ENCODE data around the gene BICDL2.

Gene BICDL2

DNA sequence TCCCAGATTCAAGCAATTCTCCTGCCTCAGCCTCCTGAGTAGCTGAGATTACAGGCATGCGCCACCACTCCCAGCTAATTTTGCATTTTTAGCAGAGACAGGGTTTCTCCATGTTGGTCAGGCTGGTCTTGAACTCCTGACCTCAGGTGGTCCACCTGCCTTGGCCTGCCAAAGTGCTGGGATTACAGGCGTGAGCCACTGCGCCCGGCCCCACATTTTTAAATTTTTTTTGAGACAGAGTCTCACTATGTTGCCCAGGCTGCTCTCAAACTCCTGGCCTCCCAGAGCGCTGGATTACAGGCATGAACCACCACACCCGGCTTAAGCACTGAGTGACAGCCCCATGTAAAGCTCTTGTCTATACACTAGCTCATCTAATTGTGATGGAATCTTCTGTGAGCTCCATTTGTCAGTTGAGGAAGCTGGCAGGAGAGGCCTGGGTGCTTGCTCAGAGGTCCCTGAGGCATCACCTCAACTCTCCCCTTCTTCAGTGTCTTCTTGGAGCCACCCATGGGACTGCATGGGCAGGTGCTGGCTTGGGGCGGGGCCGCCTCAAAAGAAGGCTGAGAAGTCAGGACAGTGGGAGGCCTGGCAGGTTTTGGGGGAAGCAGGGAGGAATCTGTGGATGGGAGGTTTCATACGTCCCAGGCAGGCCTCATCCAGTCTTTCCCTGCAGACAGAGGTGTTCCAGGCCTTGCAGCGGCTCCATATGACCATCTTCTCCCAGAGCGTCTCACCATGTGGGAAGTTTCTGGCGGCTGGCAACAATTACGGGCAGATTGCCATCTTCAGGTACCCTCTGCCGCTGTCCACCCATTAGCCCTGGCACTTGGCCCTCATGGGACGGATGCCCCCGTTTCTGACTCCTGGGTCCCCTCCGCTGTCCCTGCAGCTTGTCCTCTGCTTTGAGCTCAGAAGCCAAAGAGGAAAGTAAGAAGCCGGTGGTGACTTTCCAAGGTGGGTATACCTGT is 11.4 kb downstream of the BICDL2 start:
- DNase-seq (ENCODE audit: low spot score) = peak; percentile 22

DNA sequence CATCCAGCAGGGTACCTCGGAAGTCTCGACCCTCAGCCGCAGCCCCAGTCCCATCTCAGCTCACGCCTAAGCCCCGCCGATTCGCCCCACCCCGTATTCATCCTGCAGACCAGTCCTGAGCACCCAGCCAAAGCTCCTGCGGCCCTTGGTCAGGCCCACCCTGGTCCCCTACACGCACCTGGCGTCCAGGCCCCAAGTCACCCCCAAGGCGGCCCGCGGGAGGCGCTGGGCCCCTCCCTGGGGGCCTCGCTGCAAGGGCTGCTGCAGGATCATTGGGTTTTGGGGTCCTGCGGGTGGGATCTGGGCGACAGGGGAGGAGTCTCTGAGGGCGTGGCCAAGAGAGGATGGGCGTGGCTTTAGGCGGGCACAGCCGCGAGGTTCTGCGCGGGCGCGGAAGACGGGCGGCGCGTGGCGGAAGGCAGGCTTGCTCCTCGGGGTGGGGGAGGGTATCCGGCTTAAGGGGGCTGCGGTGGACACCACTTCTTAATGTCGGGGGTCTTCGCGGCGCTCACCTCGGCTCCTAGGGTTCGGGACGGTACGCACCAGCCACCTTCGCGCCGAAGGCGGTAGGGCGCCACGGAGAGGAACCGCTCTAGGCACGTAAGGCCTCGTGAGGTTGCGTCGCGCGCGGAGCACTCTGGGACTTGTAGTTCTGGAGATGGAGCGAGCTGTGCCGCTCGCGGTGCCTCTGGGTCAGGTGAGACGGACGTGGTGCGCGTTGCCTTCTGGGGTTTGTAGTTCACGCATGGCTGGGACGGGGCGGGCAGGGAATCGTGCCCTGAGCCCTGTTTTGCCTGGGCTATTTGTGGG is 12.9 kb downstream of the BICDL2 start, which contains the start of the genes HCFC1R1 and THOC6:
TSS of gene HCFC1R1 (minus strand) at position 274 of the 810 bp plus-strand sequence. CDS start at position 273, 1 bp downstream.
TSS of gene THOC6 (plus strand) at position 367 of the 810 bp plus-strand sequence. CDS start at position 659, 292 bp downstream.
- DNase-seq (ENCODE audit: low spot score) = peak; percentile 99

DNA sequence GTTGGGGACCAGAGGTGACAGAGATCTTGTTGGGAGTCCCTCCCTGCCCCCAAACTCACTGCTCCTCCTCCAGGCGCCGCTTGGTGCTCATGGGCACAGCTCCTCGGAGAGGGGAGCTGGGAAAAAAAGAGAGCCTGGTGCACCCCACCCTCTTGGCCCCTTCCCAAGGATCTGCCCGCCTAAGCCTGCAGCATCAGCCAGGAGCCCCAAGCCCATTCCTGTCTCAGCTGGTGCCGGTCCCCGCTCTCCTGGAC is 13.4 kb downstream of the BICDL2 start:
- DNase-seq (ENCODE audit: low spot score) = peak; percentile 94

DNA sequence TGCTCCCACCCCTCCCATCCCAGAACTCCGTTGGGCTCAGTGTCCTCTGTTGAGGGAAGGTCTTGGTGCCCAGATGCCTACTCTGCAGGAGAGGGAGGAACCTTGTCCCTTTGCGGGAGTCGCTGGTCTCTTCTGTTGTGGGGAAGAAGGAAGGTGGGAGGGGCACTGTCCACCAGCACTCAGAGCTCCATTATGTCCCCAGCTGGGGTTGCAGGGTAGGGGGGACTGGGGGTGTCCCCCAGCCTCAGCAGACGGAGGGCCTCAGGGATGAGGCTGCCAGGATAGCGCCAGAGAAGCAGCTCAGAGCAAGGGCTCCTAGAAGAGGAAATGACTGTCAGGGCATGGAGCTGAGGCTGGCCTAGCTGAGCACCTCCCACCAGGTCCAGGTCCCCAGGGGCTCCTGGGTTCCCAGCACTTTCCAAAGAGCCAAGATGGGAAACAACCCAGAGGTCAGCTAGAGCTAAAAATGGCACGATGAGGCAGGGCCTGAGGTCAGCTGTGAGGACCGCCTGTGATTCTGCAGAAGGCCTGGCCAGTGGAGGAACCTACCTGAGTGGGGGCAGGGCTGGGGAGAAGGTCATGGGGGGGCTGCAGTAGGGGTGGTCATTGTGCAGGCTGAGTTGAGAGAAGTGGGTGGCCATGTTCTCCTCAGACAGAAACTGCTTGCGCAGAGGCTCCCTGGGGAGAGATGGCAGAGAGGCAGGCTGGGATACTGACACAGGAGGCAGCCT is 13.9 kb downstream of the BICDL2 start:
- no peak for DNase-seq (ENCODE audit: low spot score)

DNA sequence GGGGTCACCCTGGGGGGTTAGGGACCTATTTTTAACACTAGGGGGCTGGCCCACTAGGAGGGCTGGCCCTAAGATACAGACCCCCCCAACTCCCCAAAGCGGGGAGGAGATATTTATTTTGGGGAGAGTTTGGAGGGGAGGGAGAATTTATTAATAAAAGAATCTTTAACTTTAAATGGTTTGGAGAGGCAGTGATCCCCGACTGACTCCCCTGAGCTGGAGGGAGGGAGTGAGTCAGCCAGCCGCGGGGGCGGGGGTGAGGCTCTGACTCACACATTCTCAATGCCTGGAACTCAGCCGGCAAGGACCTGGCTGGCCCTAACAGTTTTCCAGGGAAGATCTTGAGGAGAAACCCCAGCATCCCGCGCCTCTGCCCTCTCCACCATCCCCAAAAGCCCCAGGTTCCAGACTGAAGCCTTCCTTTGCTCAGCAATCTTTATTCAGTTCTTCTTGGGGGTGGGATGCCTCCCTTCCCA is 14.5 kb downstream of the BICDL2 start:
- peak; percentile 96 for DNase-seq (ENCODE audit: low spot score)

DNA sequence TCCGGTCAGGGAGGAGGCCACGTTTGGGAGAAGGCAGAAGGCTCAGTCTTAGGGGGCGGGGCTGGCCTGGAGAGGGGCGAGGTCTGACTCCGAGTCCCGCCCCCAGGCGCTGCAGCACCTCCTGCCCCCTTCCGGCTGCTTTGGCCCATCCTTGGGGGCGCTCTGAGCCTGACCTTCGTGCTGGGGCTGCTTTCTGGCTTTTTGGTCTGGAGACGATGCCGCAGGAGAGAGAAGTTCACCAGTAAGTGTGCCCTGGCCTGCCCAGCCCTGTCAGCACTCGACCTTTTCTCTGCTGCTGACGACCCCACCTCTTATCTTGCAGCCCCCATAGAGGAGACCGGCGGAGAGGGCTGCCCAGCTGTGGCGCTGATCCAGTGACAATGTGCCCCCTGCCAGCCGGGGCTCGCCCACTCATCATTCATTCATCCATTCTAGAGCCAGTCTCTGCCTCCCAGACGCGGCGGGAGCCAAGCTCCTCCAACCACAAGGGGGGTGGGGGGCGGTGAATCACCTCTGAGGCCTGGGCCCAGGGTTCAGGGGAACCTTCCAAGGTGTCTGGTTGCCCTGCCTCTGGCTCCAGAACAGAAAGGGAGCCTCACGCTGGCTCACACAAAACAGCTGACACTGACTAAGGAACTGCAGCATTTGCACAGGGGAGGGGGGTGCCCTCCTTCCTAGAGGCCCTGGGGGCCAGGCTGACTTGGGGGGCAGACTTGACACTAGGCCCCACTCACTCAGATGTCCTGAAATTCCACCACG is 15.1 kb downstream of the BICDL2 start:
- DNase-seq (ENCODE audit: low spot score) = peak; percentile 98

DNA sequence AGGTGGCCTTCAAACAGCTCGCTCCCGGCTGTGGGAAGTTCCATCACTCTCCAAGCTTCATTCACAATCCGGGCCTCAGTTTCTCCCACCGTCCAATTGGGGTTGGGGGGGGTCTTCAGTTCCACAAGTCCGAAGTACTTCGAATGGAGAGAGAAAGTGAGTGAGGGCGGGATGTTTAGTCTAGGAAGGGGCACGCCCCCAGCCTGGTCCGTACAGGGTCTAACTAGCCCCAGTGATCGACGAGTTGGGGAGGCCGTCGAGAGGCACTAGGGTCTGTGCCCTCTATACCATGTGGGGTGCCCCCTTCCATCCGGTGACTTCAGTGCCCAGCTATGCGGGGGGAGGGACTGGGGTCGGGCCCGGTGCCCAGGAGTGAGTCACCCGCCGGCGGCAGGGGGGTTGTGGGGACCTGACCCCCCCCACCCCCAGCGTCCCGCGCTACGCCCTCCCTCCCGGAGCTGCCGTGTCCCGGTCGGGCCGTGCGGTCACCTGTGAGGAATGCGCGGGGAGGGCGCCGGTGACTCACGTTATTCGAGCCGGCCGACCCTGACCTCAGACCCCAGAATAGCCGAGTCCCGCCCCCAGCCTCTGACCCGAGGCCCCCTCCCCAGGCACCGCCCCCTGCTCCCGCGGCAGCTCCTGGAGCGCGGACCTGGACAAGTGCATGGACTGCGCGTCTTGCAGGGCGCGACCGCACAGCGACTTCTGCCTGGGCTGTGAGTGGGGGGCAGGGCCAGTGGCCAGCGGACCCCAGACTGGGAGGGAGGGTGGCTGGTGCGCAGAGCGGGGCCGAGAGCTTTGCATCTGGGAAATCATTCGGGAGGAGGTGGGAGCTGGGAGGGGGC is 15.9 kb downstream of the BICDL2 start:
- peak; percentile 98 for DNase-seq (ENCODE audit: low spot score)

DNA sequence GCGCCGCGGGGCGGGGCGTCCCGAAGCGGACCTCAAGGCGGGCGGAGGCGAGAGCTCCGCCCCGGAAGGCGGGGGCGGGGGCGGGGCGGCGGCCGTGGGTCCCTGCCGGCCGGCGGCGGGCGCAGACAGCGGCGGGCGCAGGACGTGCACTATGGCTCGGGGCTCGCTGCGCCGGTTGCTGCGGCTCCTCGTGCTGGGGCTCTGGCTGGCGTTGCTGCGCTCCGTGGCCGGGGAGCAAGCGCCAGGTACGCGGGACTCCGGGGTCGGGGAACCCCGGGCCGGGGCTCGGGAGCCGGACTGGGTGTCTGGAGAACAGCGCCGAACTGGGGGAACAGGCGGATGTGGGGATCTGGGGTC is 16.5 kb downstream of the BICDL2 start, which contains the start of gene TNFRSF12A:
TSS of gene TNFRSF12A (plus strand) at position 122 of the 357 bp plus-strand sequence. CDS start at position 152, 30 bp downstream.
- peak; percentile 88 for DNase-seq (ENCODE audit: low spot score)

DNA sequence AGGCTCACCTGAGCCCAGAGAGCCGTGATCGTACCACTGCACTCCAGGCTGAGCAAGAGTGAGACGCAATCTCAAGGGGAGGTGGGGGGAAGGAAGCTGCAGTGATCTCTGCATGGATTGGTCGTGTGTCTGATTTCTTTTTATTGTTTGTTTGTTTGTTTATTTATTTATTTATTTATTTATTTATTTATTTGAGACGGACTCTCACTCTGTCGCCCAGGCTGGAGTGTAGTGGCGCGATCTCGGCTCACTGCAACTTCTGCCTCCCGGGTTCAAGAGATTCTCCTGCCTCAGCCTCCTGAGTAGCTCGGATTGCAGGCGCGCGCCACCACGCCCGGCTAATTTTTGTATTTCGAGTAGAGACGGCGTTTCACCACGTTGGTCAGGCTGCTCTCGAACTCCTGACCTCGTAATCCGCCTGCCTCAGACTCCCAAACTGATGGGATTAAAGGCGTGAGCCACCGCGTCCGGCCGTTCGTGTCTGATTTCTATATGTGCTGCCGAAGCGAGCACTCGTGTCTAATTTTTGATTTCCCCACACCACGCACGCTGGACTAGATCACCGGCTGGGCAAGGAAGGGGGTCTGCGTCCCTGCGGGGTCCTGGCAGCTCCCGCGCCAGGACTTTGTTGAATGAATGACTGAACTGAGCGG is 17.0 kb downstream of the BICDL2 start:
- no peak for DNase-seq (ENCODE audit: low spot score)

DNA sequence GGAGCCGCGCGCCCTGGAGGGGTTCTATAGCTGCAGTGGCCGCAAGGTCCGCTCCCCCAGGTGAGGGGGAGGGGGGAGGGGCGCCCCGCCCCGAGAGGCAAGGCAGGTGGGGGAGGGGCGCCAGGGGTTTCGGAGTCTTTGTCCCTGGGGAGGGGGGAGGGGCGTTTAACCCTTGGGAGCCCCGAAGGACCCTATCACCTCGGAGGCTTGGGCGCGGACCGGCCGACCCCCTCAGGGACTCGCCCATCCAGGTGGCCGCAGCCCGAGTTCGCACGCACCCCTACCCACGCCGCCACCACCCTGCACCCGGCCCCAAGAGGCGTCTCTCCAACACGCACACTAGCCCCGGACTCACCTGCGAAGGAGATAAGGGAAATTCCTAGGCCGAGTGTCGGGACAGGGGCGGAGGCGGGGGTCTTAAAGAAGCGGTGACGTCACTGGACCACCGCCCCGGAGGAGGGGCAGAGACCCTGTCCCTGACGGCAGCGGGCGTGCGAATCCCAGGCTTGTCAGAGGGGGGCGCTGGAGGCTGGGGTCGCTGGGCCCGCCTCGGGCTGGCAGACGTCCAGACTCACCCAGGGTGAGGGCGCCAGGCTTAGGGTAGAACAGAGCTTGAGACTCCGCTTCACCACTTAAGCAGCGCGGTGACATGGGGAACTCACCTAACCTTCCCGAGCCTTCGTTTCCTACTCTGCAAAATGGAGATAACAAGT is 18.8 kb downstream of the BICDL2 start, which contains the start of gene CLDN6:
TSS of gene CLDN6 (minus strand) at position 390 of the 713 bp plus-strand sequence. CDS start 2,162 bp downstream, outside the sequence.
- peak; percentile 36 for DNase-seq (ENCODE audit: low spot score)

DNA sequence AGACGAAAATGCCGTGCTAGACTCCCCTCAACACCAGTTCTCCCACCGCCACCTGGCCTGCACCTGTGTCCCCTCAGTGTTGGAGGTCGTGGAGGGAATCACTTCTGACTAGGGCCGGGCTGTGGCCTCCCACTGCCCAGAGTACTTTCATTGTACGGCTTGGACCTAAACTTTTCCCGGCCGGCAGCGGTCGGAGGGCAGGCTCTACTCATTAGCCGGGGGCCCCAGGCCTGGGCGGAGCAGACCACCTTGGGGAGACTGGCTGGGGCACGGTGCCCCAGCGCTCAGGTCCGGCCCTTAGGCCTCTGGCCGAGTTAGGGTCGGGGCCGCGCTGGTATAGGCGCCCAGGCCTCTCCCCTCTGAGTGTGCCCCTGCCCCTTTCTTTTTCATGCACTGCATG is 19.4 kb downstream of the BICDL2 start:
- no peak for DNase-seq (ENCODE audit: low spot score)

DNA sequence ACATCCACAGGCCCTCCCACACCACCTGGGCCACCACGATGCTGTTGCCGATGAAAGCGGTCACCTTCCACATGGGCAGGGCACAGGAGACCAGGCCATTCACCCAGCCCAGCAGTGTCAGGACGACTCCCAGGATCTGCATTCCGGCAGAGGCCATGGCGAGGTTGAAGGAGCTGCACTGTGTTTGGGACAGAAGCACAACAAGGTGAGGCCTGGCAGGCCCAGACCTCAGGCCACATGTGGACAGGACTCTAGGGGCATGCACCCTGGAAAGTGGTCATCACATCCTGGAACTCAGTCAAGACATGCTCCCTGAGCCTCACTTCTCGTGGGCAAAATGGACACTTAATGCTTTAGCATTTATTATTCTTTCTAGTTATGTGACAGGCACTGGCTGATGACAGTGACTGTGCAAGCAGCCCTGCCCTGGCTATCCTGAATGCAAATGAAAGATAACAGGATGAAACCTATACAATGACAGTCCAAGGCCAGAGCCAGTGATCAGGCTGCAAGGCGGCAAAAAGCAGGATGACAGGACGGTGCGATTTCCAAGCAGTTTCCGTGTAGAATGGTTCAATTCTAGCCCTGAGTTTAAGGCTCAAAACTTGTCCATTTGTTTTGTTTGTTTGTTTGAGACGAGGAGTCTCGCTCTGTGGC is 20.8 kb downstream of the BICDL2 start:
- no peak for DNase-seq (ENCODE audit: low spot score)

DNA sequence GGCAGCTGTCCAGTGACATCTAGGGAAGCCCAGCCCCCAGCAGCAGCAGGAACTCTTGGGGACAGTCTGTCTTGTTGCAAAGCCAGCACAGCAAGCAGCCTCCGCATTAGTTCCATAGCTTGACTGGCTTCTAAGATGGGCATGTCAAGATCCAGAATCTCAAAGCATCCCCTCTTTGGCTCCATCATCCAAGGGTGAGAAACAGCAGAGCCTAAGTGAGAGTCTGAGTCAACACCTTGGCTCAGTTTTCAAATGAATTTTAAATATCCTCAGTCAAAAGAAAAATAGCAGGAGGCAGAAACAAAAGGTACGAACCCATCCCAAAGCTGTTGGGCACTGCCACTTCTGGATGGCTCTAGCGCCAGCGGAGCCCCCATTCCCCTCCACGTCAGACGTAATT is 21.8 kb downstream of the BICDL2 start:
- no peak for DNase-seq (ENCODE audit: low spot score)

DNA sequence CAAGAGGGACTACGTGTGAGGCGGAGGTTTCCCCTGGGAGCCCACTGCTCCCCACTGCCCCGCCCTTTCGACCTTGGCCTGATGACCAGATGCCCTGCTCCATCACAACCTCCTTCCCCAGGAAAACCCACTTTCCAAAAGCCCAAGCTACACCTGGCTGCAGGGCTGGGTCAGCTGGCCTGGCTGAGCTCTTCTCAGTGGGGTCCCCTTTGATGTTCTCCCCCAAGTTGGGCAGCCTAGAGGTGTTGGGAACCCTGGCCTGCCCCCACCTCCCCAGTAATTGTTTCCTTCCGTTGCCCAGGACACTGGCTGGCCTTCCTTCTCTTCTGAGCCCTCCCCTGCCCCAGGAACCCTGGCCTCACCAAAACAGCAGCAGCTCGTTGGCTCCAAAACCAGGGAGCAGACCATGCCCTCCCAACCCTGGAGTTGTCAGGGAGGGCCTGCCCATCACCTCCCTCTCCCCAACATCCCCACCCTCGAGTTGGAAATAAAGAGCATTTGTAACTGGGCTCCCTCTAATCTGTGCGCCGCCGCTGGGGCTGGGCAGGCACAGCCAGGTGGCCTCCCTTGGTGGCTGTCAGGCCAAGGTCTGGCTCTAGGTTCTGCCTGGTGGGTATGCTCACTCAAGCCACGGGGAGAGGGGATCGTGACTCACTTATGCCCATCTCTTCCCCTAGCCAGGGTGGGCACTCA is 22.6 kb downstream of the BICDL2 start:
- DNase-seq (ENCODE audit: low spot score) = no peak

DNA sequence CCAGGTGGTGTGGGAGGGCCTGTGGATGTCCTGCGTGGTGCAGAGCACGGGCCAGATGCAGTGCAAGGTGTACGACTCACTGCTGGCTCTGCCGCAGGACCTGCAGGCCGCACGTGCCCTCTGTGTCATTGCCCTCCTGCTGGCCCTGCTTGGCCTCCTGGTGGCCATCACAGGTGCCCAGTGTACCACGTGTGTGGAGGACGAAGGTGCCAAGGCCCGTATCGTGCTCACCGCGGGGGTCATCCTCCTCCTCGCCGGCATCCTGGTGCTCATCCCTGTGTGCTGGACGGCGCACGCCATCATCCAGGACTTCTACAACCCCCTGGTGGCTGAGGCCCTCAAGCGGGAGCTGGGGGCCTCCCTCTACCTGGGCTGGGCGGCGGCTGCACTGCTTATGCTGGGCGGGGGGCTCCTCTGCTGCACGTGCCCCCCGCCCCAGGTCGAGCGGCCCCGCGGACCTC is 23.2 kb downstream of the BICDL2 start:
- peak; percentile 47 for DNase-seq (ENCODE audit: low spot score)

DNA sequence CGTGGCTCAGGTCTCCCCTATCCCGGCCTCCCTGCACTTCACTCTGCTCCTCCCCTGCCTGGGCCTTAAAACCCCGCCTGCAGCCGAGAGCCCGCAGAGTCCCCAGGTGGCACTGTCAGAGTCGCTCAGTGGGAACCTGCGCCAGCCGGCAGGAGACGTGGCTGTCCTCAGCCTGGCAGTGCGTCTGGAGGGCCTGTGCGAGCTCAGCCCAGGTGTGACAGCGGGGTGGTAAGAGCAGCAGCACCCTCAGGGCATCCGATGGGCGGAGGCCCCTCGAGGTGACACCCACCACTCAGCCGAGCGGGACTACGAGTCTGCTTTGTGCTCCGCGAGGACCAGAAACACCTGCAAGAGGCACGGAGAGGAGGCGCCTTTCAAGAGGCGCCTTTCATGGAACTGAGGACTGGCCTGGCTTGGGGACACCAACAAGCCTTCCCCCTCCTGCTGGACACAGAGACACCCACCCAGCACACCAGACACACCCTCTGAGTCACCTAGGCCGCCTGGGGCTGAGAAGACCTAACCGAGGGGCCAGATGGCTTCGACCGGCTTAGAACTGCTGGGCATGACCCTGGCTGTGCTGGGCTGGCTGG is 23.8 kb downstream of the BICDL2 start, which contains the start of gene CLDN9:
TSS of gene CLDN9 (plus strand) at position 96 of the 593 bp plus-strand sequence. CDS start at position 536, 440 bp downstream.
- peak; percentile 52 for DNase-seq (ENCODE audit: low spot score)

DNA sequence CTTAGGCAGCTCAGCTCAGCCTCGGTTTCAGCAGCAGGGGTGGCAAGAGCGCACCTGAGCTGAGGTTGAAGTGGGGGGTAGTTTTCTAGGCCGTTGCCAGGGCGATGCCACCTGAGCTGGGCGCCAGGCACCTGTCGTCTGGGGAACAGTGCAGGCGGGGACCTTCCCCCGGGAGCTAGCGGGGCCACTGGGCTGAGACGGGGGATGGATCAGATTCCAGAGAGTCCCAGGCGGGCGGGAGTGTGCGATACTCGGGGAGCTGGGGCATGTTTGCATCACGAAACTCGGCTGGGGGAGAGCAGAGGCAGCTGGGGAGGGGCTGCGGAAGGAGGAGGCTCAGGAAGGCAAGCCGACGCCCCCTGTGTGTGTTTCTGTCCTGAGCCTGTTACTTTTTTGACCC is 24.5 kb downstream of the BICDL2 start:
- peak; percentile 48 for DNase-seq (ENCODE audit: low spot score)
